GM18858 (cell line): ENCODE results near the gene LGR4.
A peak's percentile ranks its signal among the peaks of the same experiment; 100 is the strongest.

Source experiments
- ATAC-seq: cut with Tn5 transposase; IDR thresholded peaks from one replicate; pipeline ENCODE4 v1.9.1; 2021; ENCODE audit not compliant: unreplicated experiment

The LGR4 gene

GRCh38 chr11:27487706-27488105 is 15.1 kb upstream of the LGR4 start:
- ATAC-seq: no peak

- peak; percentile 67 for ATAC-seq
These were observed 13.6 kb upstream of the LGR4 start for GRCh38 chr11:27485930-27486773.

- no peak for ATAC-seq
These were observed 10.2 kb upstream of the LGR4 start for GRCh38 chr11:27482793-27483192.

- no peak for ATAC-seq
These were observed 9.4 kb upstream of the LGR4 start for GRCh38 chr11:27481992-27482391.

GRCh38 chr11:27477831-27478230 is 5.2 kb upstream of the LGR4 start:
- ATAC-seq: no peak

GRCh38 chr11:27477243-27477642 is 4.7 kb upstream of the LGR4 start:
- no peak for ATAC-seq

- ATAC-seq: no peak
These were observed 3.0 kb upstream of the LGR4 start for GRCh38 chr11:27475622-27476021.

GRCh38 chr11:27473017-27473406 is 422 bp upstream of the LGR4 start:
- ATAC-seq: no peak

- ATAC-seq: peak; percentile 31
These were observed 797 bp downstream of the LGR4 start for GRCh38 chr11:27471589-27472397.

- ATAC-seq: no peak
These were observed 1.6 kb downstream of the LGR4 start for GRCh38 chr11:27470826-27471588.

GRCh38 chr11:27470166-27470565 is 2.4 kb downstream of the LGR4 start:
- ATAC-seq: no peak

- ATAC-seq: no peak
These were observed 3.4 kb downstream of the LGR4 start for GRCh38 chr11:27468995-27469695.

- no peak for ATAC-seq
These were observed 4.2 kb downstream of the LGR4 start for GRCh38 chr11:27468209-27468994.

GRCh38 chr11:27467181-27467913 is 5.2 kb downstream of the LGR4 start:
- no peak for ATAC-seq

GRCh38 chr11:27466363-27466762 is 6.2 kb downstream of the LGR4 start:
- no peak for ATAC-seq

GRCh38 chr11:27465629-27466028 is 7.0 kb downstream of the LGR4 start:
- ATAC-seq: no peak

GRCh38 chr11:27464909-27465308 is 7.7 kb downstream of the LGR4 start:
- ATAC-seq: no peak

GRCh38 chr11:27464289-27464696 is 8.3 kb downstream of the LGR4 start:
- no peak for ATAC-seq

GRCh38 chr11:27462543-27462942 is 10.0 kb downstream of the LGR4 start:
- no peak for ATAC-seq
